Neuron (in vitro differentiated cells): ENCODE results near the gene EP300.
A peak's percentile ranks its signal among the peaks of the same experiment; 100 is the strongest.
"Not testable (repeated sequence)": the region's sequence is repeated elsewhere in the genome, so short reads cannot be mapped to it uniquely, and the experiment has no call there.

Experiments used
- H2AFZ ChIP-seq: one replicate; pipeline ENCODE4 v1.6.1; 2013; ENCODE audit warnings: low read depth, mild to moderate bottlenecking, inconsistent platforms, low read length, moderate library complexity
- H3K27me3 ChIP-seq: one replicate; pipeline ENCODE4 v1.6.1; 2013; ENCODE audit warnings: low read length; ENCODE audit not compliant: insufficient read depth
- H3K36me3 ChIP-seq: one replicate; pipeline ENCODE4 v1.6.1; 2013; ENCODE audit warnings: low read length; ENCODE audit not compliant: insufficient read depth
- H3K4me1 ChIP-seq: one replicate; pipeline ENCODE4 v1.6.1; 2013; ENCODE audit warnings: low read length; ENCODE audit not compliant: insufficient read depth
- H3K4me3 ChIP-seq: 2 replicates; pipeline ENCODE4 v1.5.1; 2013; ENCODE audit warnings: mild to moderate bottlenecking, low read length, moderate library complexity
- H3K9me3 ChIP-seq: one replicate; pipeline ENCODE4 v1.6.1; 2013; ENCODE audit warnings: low read length

The EP300 gene

GRCh38 chr22:41092023-41092817, at the start of gene EP300:
EP300 (plus strand) TSS chr22:41092592; CDS start chr22:41093005, 413 bp downstream.
- Histone ChIP-seq H3K36me3 (peaks cover 5% of the 10 kb centered on the region), H3K4me1 (peaks cover 10% of the 10 kb centered on the region), H3K4me3 (peak within 1 kb of the TSS; percentile 85), H2AFZ (peak within 1 kb of the TSS; percentile 69), H3K27me3 (no peaks in the 10 kb centered on the region), H3K9me3 (no peaks in the 10 kb centered on the region)

GRCh38 chr22:41043722-41044121, 48.7 kb upstream of the EP300 start:
- Histone ChIP-seq H3K27me3 (no peaks in the 10 kb centered on the region), H3K4me1 (no peaks in the 10 kb centered on the region), H3K36me3 (no peaks in the 10 kb centered on the region), H3K9me3 (no peaks in the 10 kb centered on the region), H3K4me3 (no peak overlapping the region), H2AFZ (no peak overlapping the region)

- not testable (repeated sequence) for H3K4me1 ChIP-seq, H3K9me3 ChIP-seq, H3K27me3 ChIP-seq, H3K4me3 ChIP-seq, H3K36me3 ChIP-seq, H2AFZ ChIP-seq
These were observed 46.8 kb upstream of the EP300 start for GRCh38 chr22:41045575-41045974.

GRCh38 chr22:41047801-41048211, 44.6 kb upstream of the EP300 start:
- Histone ChIP-seq H3K4me3 (no peak overlapping the region), H2AFZ (no peak overlapping the region), H3K4me1 (peaks cover 3% of the 10 kb centered on the region), H3K27me3 (no peaks in the 10 kb centered on the region), H3K36me3 (no peaks in the 10 kb centered on the region), H3K9me3 (no peaks in the 10 kb centered on the region)

GRCh38 chr22:41048345-41048744, 44.0 kb upstream of the EP300 start:
- not testable (repeated sequence) for H3K4me3 ChIP-seq, H3K4me1 ChIP-seq, H3K27me3 ChIP-seq, H3K36me3 ChIP-seq, H3K9me3 ChIP-seq
- peak overlapping the region; percentile 4 for H2AFZ ChIP-seq

- Histone ChIP-seq H3K9me3 (no peaks in the 10 kb centered on the region), H3K4me3 (no peak overlapping the region), H2AFZ (peak overlapping the region; percentile 4), H3K4me1 (peaks cover 7% of the 10 kb centered on the region), H3K36me3 (no peaks in the 10 kb centered on the region), H3K27me3 (no peaks in the 10 kb centered on the region)
These were observed 43.3 kb upstream of the EP300 start for GRCh38 chr22:41048791-41049717.

- not testable (repeated sequence) for H2AFZ ChIP-seq, H3K4me1 ChIP-seq, H3K27me3 ChIP-seq, H3K9me3 ChIP-seq, H3K4me3 ChIP-seq, H3K36me3 ChIP-seq
These were observed 42.6 kb upstream of the EP300 start for GRCh38 chr22:41049795-41050194.

- no peak overlapping the region for H3K4me3 ChIP-seq
- H2AFZ ChIP-seq, result no peak overlapping the region
- H3K4me1 ChIP-seq, result peaks cover 7% of the 10 kb centered on the region
- H3K27me3 ChIP-seq, result no peaks in the 10 kb centered on the region
- H3K36me3 ChIP-seq, result no peaks in the 10 kb centered on the region
- no peaks in the 10 kb centered on the region for H3K9me3 ChIP-seq
These were observed 41.5 kb upstream of the EP300 start for GRCh38 chr22:41050883-41051282.

GRCh38 chr22:41052661-41053490, 39.5 kb upstream of the EP300 start:
- H3K27me3 ChIP-seq, result no peaks in the 10 kb centered on the region
- H3K4me3 ChIP-seq, result no peak overlapping the region

GRCh38 chr22:41057076-41057475, 35.3 kb upstream of the EP300 start:
- Histone ChIP-seq H2AFZ (no peak overlapping the region), H3K27me3 (no peaks in the 10 kb centered on the region), H3K9me3 (no peaks in the 10 kb centered on the region), H3K36me3 (no peaks in the 10 kb centered on the region), H3K4me3 (no peak overlapping the region), H3K4me1 (peaks cover 7% of the 10 kb centered on the region)

More at GRCh38 chr22:41052661-41053490, 39.5 kb upstream of the EP300 start:
- Histone ChIP-seq H3K9me3 (no peaks in the 10 kb centered on the region), H3K36me3 (no peaks in the 10 kb centered on the region), H3K4me1 (peaks cover 7% of the 10 kb centered on the region), H2AFZ (no peak overlapping the region)

GRCh38 chr22:41062146-41062545, 30.2 kb upstream of the EP300 start:
- H3K4me1 ChIP-seq, result no peaks in the 10 kb centered on the region
- H3K9me3 ChIP-seq, result no peaks in the 10 kb centered on the region
- no peak overlapping the region for H3K4me3 ChIP-seq
- H3K36me3 ChIP-seq, result no peaks in the 10 kb centered on the region
- no peak overlapping the region for H2AFZ ChIP-seq
- H3K27me3 ChIP-seq, result no peaks in the 10 kb centered on the region

- not testable (repeated sequence) for H2AFZ ChIP-seq, H3K36me3 ChIP-seq, H3K4me1 ChIP-seq, H3K27me3 ChIP-seq, H3K4me3 ChIP-seq, H3K9me3 ChIP-seq
These were observed 28.1 kb upstream of the EP300 start for GRCh38 chr22:41064326-41064725.

GRCh38 chr22:41066341-41066740, 26.1 kb upstream of the EP300 start:
- H3K4me1 ChIP-seq, H2AFZ ChIP-seq: not testable (repeated sequence)

More at GRCh38 chr22:41066341-41066740, 26.1 kb upstream of the EP300 start:
- H3K9me3 ChIP-seq, H3K4me3 ChIP-seq, H3K27me3 ChIP-seq, H3K36me3 ChIP-seq: not testable (repeated sequence)
